Measurements from ENCODE around the gene CEP128.

The CEP128 gene

GRCh38 chr14:80549141-80549540, 392.4 kb downstream of the CEP128 start:
- DNase-seq: no peak
- TF ChIP-seq CTCF (IDR thresholded peaks at IDR 0.05; ENCODE audit: low read depth, low read length): no peak
- H3K9me3 ChIP-seq (ENCODE audit: severe bottlenecking): no peaks in the 10 kb centered on the region
- H3K27ac ChIP-seq: no peak overlapping the region
- H3K4me3 ChIP-seq (ENCODE audit: low read depth, low read length): no peak overlapping the region
- H3K36me3 ChIP-seq: no peaks in the 10 kb centered on the region
- H3K27me3 ChIP-seq (ENCODE audit: insufficient read depth, low read depth, severe bottlenecking): no peaks in the 10 kb centered on the region

DNA sequence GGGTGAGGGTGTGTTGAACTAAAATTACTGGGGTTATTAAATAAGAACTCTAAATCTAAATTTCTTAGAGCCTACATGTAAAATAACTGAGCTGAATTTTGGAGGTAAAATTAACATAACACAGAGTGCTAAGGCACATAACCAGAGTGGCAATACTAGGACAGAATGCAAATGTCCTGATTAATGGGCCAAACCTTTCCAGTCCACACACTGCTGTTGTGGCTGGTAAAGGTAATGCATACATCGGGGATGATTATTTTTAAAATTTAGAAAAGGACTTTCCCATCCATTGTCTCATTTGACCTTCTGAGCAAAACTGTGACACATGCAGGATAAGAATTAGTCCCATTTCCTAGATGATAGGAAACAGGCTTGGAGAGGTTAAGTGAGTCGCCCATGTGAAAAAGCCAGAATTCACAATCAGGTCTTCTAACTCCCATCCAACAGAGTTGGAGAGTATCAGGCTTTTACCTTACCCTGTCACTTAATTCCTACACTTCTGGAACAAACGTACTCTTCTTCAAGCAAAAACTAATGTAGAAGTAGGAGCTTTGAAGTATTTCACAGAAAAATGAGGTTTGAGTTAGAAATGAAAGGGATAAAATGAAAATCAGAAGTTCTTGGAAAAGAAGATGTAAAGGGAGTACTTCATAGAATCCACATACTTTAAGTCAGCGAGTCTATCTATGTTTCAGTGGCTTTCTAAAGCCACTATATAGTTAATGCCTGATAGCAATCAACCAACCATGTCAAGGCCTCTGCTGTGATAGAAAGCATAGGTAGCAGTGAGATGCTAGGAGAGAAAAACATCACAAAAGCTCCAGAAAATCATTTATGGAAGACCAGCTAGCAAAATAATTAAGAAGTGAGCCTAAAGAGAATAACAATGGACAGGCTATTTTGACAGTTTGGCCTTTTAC, 395.3 kb downstream of the CEP128 start:
- Histone ChIP-seq H3K4me3 (ENCODE audit: low read depth, low read length) (no peak overlapping the region), H3K27ac (no peak overlapping the region), H3K36me3 (no peaks in the 10 kb centered on the region), H3K9me3 (ENCODE audit: severe bottlenecking) (no peaks in the 10 kb centered on the region), H3K27me3 (ENCODE audit: insufficient read depth, low read depth, severe bottlenecking) (no peaks in the 10 kb centered on the region)
- no peak for TF ChIP-seq CTCF (IDR thresholded peaks at IDR 0.05; ENCODE audit: low read depth, low read length)
- DNase-seq: no peak

- Histone ChIP-seq H3K9me3 (ENCODE audit: severe bottlenecking) (no peaks in the 10 kb centered on the region), H3K4me3 (ENCODE audit: low read depth, low read length) (no peak overlapping the region), H3K27ac (no peak overlapping the region), H3K36me3 (no peaks in the 10 kb centered on the region), H3K27me3 (ENCODE audit: insufficient read depth, low read depth, severe bottlenecking) (no peaks in the 10 kb centered on the region)
- TF ChIP-seq CTCF (IDR thresholded peaks at IDR 0.05; ENCODE audit: low read depth, low read length): no peak
- DNase-seq: no peak
Measured at GRCh38 chr14:80544366-80544765, 397.2 kb downstream of the CEP128 start.

DNA sequence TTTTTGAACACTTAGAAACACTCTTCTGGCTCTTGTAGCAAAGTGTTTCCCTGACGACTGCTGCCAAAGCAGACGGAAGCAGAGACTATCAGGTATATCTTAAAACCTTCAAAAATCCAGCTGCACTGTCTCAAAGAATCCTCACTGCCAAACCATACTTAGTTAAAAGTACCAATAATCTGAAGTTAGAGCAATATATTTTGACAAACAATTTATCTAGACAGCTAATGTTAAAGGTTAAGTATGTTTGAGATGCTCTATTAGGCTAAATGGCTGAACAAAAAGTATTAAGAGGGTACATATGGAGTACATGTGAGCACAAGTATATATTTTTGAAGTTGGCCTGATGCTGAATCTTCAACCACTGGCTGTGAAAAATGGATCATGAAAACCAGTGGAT, 398.3 kb downstream of the CEP128 start:
- Histone ChIP-seq H3K36me3 (no peaks in the 10 kb centered on the region), H3K9me3 (ENCODE audit: severe bottlenecking) (peaks cover 2% of the 10 kb centered on the region), H3K27ac (no peak overlapping the region), H3K4me3 (ENCODE audit: low read depth, low read length) (no peak overlapping the region), H3K27me3 (ENCODE audit: insufficient read depth, low read depth, severe bottlenecking) (no peaks in the 10 kb centered on the region)
- TF ChIP-seq CTCF (IDR thresholded peaks at IDR 0.05; ENCODE audit: low read depth, low read length): no peak
- no peak for DNase-seq

- no peak for TF ChIP-seq CTCF (IDR thresholded peaks at IDR 0.05; ENCODE audit: low read depth, low read length)
- Histone ChIP-seq H3K9me3 (ENCODE audit: severe bottlenecking) (peaks cover 2% of the 10 kb centered on the region), H3K4me3 (ENCODE audit: low read depth, low read length) (no peak overlapping the region), H3K27ac (no peak overlapping the region), H3K27me3 (ENCODE audit: insufficient read depth, low read depth, severe bottlenecking) (no peaks in the 10 kb centered on the region), H3K36me3 (no peaks in the 10 kb centered on the region)
- no peak for DNase-seq
Measured at GRCh38 chr14:80538633-80539375, 402.7 kb downstream of the CEP128 start.

Data from WERI-Rb-1 (cell line).